ENCODE data around the gene RGPD3. TPM values are rescaled to one million over a fixed set of nuclear protein-coding genes. Genes with fewer than 3 reads are reported as not detected.

RGPD3 gene
- total and polyA plus RNA-seq, 3 donors from 2014 or later, result 5.3 to 13.9 (median 5.7) TPM

DNA sequence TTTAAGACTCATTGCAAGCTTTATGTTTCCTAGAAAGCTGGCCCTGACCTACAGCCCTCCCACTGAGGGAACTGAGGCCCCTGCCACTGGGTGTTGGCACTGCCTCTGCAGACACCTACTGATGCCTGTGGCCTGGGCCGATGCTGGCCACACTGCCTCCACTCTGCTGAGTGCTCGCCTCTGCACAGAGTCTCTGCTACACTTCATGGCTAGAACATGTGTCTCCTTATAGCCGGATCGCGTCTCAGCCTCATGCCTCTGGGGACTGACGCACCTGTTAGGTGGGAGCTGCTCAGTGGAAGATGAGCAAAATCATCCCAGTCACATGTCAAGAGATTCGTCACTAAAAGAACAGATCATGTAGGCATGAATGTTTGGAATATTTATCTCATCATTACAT lies 108.7 kb downstream of the RGPD3 start:
- intact Hi-C loops (cut with DNase I; ENCODE audit: low total_unique reads), result no loop called here
- no peak overlapping the region for H3K4me3 ChIP-seq
- WGBS, 2 donors, result 72 to 84% methylated on average over 7 of the region's 7 CpGs
- peaks cover 26% of the 10 kb centered on the region for H3K4me1 ChIP-seq
- peak overlapping the region; percentile 66 to 75 for H3K27ac ChIP-seq
- no peaks in the 10 kb centered on the region for H3K36me3 ChIP-seq (ENCODE audit: low read depth, missing control alignments)
- H3K9me3 ChIP-seq, result no peaks in the 10 kb centered on the region
- no peaks in the 10 kb centered on the region for H3K27me3 ChIP-seq
- DNase-seq, result no peak
- TF ChIP-seq, protein P1, sequence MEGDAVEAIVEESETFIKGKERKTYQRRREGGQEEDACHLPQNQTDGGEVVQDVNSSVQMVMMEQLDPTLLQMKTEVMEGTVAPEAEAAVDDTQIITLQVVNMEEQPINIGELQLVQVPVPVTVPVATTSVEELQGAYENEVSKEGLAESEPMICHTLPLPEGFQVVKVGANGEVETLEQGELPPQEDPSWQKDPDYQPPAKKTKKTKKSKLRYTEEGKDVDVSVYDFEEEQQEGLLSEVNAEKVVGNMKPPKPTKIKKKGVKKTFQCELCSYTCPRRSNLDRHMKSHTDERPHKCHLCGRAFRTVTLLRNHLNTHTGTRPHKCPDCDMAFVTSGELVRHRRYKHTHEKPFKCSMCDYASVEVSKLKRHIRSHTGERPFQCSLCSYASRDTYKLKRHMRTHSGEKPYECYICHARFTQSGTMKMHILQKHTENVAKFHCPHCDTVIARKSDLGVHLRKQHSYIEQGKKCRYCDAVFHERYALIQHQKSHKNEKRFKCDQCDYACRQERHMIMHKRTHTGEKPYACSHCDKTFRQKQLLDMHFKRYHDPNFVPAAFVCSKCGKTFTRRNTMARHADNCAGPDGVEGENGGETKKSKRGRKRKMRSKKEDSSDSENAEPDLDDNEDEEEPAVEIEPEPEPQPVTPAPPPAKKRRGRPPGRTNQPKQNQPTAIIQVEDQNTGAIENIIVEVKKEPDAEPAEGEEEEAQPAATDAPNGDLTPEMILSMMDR (IDR thresholded peaks at IDR 0.05), result no peak
- no peak for TF ChIP-seq POLR2A (IDR thresholded peaks at IDR 0.05)

DNA sequence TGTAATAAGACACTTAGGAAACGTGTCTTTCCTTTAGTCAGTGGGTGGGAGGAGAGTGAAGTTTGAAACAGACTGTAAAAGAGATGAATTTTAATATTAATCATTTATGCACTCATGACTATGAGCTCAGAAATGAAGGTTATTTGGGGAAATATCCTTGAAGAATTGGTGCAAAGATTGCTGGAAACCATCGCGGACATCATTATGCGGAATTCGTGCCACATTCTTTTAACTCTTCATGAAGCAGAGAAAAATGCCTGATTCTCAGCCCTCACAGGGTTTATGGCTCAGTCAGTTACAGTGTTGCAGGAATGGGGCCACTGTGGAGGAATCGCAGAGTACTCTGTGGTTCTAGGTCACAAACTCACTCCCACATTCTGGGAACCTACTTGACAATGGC lies 109.7 kb downstream of the RGPD3 start:
- 28 to 35% methylated on average over 6 of the region's 6 CpGs for WGBS, 2 donors
- no peak for TF ChIP-seq POLR2A (IDR thresholded peaks at IDR 0.05)
- TF ChIP-seq, protein P1 (IDR thresholded peaks at IDR 0.05), result no peak
- intact Hi-C loops (cut with DNase I; ENCODE audit: low total_unique reads), result no loop called here

DNA sequence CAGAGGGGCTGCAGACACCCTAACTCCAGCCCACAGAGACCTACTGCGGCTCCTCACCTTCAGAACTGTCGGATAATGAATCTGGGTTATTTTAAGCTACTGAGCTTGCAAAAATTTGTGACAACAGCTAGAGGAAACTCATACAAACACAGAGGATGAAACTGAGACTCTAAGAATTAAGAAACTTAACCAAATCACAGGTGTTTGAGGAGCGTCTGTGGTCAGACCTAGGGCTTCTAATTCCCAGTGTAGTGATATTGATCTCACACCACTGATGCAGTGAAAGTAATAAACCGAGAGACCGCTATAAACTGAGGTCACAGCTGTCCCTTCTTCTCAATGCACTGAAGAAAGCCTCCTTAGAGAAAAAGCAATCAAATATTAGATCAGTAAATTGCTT lies 110.1 kb downstream of the RGPD3 start:
- no peak for DNase-seq
- peaks cover 26% of the 10 kb centered on the region for H3K4me1 ChIP-seq
- no peaks in the 10 kb centered on the region for H3K27me3 ChIP-seq
- intact Hi-C loops (cut with DNase I; ENCODE audit: low total_unique reads), result no loop called here
- H3K27ac ChIP-seq, result peak overlapping the region; percentile 66 to 75
- H3K36me3 ChIP-seq (ENCODE audit: low read depth, missing control alignments), result no peaks in the 10 kb centered on the region
- H3K9me3 ChIP-seq, result no peaks in the 10 kb centered on the region
- no peak for TF ChIP-seq POLR2A (IDR thresholded peaks at IDR 0.05)
- TF ChIP-seq, protein P1 (IDR thresholded peaks at IDR 0.05), result no peak
- WGBS, 2 donors, result 49 to 54% methylated on average over 5 of the region's 5 CpGs
- no peak overlapping the region for H3K4me3 ChIP-seq

More for the DNA sequence above, 109.7 kb downstream of the RGPD3 start:
- Histone ChIP-seq H3K36me3 (ENCODE audit: low read depth, missing control alignments) (no peaks in the 10 kb centered on the region), H3K4me1 (peaks cover 26% of the 10 kb centered on the region), H3K4me3 (no peak overlapping the region), H3K27ac (peak overlapping the region; percentile 66 to 75), H3K9me3 (no peaks in the 10 kb centered on the region), H3K27me3 (no peaks in the 10 kb centered on the region)
- peak; percentile 60 for DNase-seq

DNA sequence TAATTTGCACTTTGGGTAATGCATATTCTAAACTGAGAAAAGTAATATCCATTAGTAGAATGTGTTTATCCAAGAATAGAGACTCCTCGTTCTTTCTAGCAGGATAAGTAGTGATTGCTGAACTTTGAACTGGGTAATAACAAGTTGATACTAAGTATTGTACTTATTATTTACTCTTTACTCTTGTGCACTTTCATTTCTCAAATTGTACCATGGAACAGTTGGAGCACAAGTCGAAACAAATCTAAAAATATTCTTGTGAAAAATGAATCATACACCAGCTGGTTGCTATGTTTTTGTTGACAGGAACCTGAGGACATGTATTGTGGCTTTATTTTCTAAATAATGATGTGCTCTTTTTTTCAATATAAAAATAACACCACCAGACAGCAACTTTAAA lies 111.9 kb downstream of the RGPD3 start:
- H3K4me1 ChIP-seq, result peaks cover 23% of the 10 kb centered on the region
- no peaks in the 10 kb centered on the region for H3K27me3 ChIP-seq
- WGBS, 2 donors, result 19 to 31% methylated on average over 2 of the region's 2 CpGs
- no peak for TF ChIP-seq POLR2A (IDR thresholded peaks at IDR 0.05)
- H3K4me3 ChIP-seq, result no peak overlapping the region
- peak overlapping the region in 1 of 2 donors; percentile 50 for H3K27ac ChIP-seq
- H3K9me3 ChIP-seq, result no peaks in the 10 kb centered on the region
- no peak for DNase-seq
- intact Hi-C loops (cut with DNase I; ENCODE audit: low total_unique reads), result no loop called here
- no peaks in the 10 kb centered on the region for H3K36me3 ChIP-seq (ENCODE audit: low read depth, missing control alignments)

DNA sequence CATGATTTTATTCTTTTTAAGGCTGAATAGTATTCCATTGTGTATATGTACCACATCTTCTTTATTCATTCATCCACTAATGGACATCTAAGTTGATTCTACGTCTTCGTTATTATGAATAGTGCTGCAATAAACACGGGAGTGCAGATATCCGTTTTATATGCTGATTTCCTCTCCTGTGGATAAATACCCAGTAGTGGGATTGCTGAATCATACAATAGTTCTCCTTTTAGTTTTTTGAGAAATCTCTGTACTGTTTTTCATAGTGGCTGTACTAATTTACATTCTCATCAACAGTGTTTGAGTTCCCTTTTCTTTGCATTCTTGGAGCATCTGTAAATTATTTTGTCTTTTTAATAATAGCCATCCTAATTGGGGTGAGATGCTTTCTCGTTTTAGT lies 114.5 kb downstream of the RGPD3 start:
- no peak for TF ChIP-seq POLR2A (IDR thresholded peaks at IDR 0.05)
- TF ChIP-seq, protein P1 (IDR thresholded peaks at IDR 0.05), result no peak
- peaks cover 17% of the 10 kb centered on the region for H3K4me1 ChIP-seq
- H3K4me3 ChIP-seq, result no peak overlapping the region
- no peak for DNase-seq
- WGBS, 2 donors, result 83 to 89% methylated on average over 5 of the region's 5 CpGs
- H3K27me3 ChIP-seq, result no peaks in the 10 kb centered on the region
- intact Hi-C loops (cut with DNase I; ENCODE audit: low total_unique reads), result no loop called here
- H3K9me3 ChIP-seq, result no peaks in the 10 kb centered on the region
- no peak overlapping the region for H3K27ac ChIP-seq
- H3K36me3 ChIP-seq (ENCODE audit: low read depth, missing control alignments), result no peaks in the 10 kb centered on the region
